ENCODE measurements around the gene STX2.

The STX2 gene

DNA sequence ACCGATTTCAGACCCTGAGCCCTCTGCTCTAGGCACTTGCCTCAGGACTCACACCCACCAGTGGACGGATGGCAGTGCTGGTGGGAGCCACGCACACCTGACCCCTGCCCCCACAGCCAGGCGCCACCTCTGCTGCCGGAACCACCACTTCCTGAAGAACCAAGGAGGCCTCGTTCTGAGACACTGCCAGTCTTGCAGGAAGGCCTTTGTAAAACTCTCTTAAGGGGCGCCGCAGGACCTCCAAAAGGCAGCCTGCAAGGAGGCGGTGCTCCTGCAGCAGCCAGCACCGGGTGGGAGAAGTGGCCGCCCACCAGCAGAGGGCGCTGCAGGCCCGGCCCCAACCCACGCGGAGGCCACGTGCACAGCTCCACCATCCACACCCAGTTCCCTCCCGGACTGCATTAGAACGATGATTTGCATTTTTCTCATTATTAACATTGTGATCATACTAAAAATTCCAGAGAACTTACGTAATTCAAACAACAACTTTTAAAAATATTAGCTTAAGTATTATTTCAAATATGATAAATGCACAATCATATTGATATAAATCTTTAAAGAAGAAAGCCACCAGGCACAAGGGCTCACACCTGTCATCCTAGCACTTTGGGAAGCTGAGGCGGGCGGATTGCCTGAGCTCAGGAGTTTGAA lies 12.8 kb downstream of the STX2 start:
- no peak overlapping the region for H3K27ac ChIP-seq (ENCODE audit: low read length)
- H3K4me3 ChIP-seq (ENCODE audit: low read length), result no peak overlapping the region
- H3K9me3 ChIP-seq (ENCODE audit: insufficient read depth, low read depth, low read length), result no peaks in the 10 kb centered on the region
- H3K9ac ChIP-seq (ENCODE audit: low read depth, low read length), result no peak overlapping the region
- H3K4me1 ChIP-seq (ENCODE audit: insufficient read depth, low read length), result peaks cover 18% of the 10 kb centered on the region; the same call in 1 of the 2 replicates
- H3K36me3 ChIP-seq (ENCODE audit: insufficient read depth, low read depth, low read length), result peaks cover 25% of the 10 kb centered on the region
- no peaks in the 10 kb centered on the region for H3K27me3 ChIP-seq (ENCODE audit: insufficient read depth, low read length)

DNA sequence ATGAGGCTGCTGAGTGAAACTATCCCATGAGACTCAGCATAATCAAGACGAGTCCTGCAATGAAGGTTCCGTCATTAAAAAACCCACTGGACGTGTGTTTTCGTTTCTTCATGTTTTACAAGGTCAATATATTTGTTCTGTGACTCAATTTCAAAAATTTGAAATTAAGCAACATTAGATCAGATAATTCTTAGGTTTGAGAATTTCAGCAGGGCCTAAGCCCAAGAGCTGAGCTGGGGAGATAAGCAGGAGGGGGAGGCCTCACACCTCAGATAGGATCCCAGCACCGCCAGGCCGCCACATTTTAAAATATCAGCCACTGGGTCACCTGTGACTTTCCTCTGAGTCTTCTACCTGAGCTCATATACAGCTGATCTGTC lies 13.3 kb downstream of the STX2 start:
- Histone ChIP-seq H3K4me3 (ENCODE audit: low read length) (no peak overlapping the region), H3K36me3 (ENCODE audit: insufficient read depth, low read depth, low read length) (peaks cover 27% of the 10 kb centered on the region), H3K9ac (ENCODE audit: low read depth, low read length) (no peak overlapping the region), H3K27me3 (ENCODE audit: insufficient read depth, low read length) (no peaks in the 10 kb centered on the region), H3K4me1 (ENCODE audit: insufficient read depth, low read length) (peaks cover 15% of the 10 kb centered on the region; the same call in 1 of the 2 replicates), H3K9me3 (ENCODE audit: insufficient read depth, low read depth, low read length) (no peaks in the 10 kb centered on the region), H3K27ac (ENCODE audit: low read length) (no peak overlapping the region)

DNA sequence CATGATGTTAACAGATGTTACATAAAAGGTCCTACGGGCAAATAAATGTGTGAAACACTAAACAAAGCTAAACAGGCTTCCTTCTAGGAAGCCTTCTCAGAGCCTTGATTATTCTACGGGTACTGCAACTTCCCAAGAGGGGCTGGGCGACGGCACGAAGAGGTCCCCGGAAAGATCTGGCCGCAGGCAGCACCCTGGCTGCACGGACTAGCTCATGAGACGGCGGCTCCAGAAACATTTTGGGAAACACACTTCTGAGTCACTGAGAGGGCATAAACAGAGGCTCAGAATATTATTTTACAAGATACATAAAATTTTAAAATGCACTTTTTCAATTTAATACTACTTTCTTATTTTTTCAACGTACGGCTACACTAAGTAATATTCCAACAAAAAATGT lies 19.4 kb downstream of the STX2 start:
- Histone ChIP-seq H3K27me3 (ENCODE audit: insufficient read depth, low read length) (no peaks in the 10 kb centered on the region), H3K9me3 (ENCODE audit: insufficient read depth, low read depth, low read length) (no peaks in the 10 kb centered on the region), H3K9ac (ENCODE audit: low read depth, low read length) (no peak overlapping the region), H3K4me3 (ENCODE audit: low read length) (no peak overlapping the region), H3K36me3 (ENCODE audit: insufficient read depth, low read depth, low read length) (peaks cover 26% of the 10 kb centered on the region), H3K27ac (ENCODE audit: low read length) (no peak overlapping the region), H3K4me1 (ENCODE audit: insufficient read depth, low read length) (peaks cover 14% of the 10 kb centered on the region; the same call in 1 of the 2 replicates)

DNA sequence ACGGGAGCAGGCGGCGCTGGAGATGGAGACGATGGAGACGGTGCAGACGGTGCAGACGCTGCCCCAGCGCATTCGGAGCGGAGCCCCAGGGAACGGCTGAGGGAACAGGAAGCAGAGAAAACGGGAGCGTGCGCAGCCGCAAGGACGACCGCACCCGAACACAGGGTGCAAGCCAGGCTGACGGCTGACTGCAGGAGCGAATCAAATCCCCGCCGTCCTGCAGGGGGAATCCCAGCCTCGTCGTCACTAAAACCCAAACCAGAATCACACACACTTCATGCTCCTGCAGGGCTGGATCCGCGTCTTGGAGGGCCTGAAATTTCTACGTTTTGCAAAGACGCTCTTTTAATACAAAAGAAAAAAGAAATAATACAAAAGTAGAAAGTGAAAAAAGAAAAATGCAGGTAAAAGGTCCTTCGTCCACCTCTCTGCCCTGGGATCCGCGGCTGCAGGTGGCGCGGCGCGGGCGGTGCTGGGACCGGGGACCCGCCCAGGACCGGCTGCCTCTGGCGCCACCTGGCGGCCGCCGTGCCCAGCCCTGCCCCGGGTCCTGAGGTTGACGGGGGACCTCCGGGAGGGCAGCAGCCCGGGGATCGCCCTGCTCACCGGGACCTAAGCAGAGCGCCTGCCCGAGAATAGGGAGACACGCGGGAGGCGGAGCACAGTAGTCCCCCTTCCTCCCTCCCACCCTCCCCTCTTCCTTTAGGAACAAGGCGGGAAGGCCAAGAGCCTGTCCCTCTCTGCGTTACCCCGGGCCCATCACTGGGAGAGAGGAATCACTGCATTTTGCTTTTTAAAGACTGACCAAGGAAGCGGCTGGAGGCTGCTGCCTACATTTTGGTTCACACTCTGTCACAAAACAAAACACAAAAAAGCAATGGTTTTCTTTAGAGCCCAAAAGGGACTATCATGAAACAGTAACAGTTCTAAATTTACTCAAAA lies 20.1 kb downstream of the STX2 start:
- Histone ChIP-seq H3K4me1 (ENCODE audit: insufficient read depth, low read length) (peaks cover 14% of the 10 kb centered on the region; the same call in 1 of the 2 replicates), H3K4me3 (ENCODE audit: low read length) (peak overlapping the region; percentile 27; the same call in 1 of the 2 replicates), H3K9me3 (ENCODE audit: insufficient read depth, low read depth, low read length) (no peaks in the 10 kb centered on the region), H3K27me3 (ENCODE audit: insufficient read depth, low read length) (no peaks in the 10 kb centered on the region), H3K36me3 (ENCODE audit: insufficient read depth, low read depth, low read length) (peaks cover 21% of the 10 kb centered on the region), H3K9ac (ENCODE audit: low read depth, low read length) (no peak overlapping the region), H3K27ac (ENCODE audit: low read length) (no peak overlapping the region)

DNA sequence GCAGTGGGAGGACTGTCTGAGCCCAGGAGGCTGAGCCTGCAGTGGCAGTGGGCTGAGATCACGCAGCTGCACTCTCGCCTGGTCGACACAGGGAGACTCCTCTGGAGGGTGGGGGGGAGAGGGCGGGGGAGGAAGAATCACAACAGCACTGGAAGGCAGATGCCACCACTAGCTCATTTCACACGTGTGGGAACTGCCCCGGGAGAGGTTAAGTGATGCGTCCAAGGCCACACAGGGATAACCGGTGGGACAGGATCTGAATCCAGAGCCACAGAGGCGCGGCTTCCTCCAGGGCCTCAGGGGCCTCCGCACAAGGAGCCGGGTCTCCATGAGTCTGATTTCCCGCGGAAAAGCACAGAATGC lies 20.8 kb downstream of the STX2 start:
- H3K27ac ChIP-seq (ENCODE audit: low read length), result no peak overlapping the region
- peaks cover 14% of the 10 kb centered on the region; the same call in 1 of the 2 replicates for H3K4me1 ChIP-seq (ENCODE audit: insufficient read depth, low read length)
- H3K9me3 ChIP-seq (ENCODE audit: insufficient read depth, low read depth, low read length), result no peaks in the 10 kb centered on the region
- no peak overlapping the region for H3K4me3 ChIP-seq (ENCODE audit: low read length)
- no peaks in the 10 kb centered on the region for H3K27me3 ChIP-seq (ENCODE audit: insufficient read depth, low read length)
- no peak overlapping the region for H3K9ac ChIP-seq (ENCODE audit: low read depth, low read length)
- H3K36me3 ChIP-seq (ENCODE audit: insufficient read depth, low read depth, low read length), result peaks cover 15% of the 10 kb centered on the region; the same call in 1 of the 2 replicates

DNA sequence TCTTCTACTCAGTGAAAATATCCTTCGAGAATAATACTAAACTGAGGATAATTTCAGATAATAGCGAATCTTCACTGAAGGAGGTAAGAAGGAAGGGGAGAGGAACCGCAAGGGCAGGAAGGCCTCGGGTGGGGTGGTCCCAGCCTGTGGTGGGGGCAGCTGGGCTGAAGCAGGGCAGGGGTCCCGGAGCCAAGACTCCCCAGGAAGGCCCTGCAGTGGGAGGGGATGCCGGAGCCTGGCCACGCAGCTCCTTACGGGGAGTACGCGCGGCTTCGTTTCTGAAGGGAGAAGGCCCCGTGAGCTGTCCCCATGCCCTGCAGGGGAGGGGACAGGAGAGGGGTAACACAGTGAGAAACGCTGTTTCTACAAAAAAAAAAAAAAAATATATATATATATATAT lies 21.2 kb downstream of the STX2 start:
- H3K4me3 ChIP-seq (ENCODE audit: low read length), result no peak overlapping the region
- H3K27ac ChIP-seq (ENCODE audit: low read length), result no peak overlapping the region
- H3K4me1 ChIP-seq (ENCODE audit: insufficient read depth, low read length), result peaks cover 17% of the 10 kb centered on the region; the same call in 1 of the 2 replicates

DNA sequence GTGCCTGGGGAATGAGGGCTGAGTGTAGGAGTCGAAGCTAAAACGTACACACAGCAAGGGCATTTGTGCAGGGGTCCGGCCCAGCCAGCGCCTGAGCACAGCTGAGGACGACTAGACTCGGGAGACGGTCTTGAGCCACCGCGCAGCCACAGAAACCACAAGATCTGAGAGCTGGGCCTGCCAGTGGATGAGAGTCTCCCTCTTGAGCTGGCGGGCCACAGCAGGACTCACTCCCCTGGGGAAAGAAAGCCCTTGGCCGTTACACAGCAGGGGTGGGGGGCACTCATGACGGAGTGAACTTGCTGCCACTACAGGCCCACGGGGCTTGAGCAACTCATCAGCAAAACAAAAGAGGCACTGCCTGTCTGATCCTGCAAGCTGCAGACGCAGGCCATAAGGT lies 23.0 kb downstream of the STX2 start:
- Histone ChIP-seq H3K9ac (ENCODE audit: low read depth, low read length) (no peak overlapping the region), H3K36me3 (ENCODE audit: insufficient read depth, low read depth, low read length) (0 out of 2 replicates have a peak, but pooled peaks cover 12% of the 10 kb centered on the region), H3K4me3 (ENCODE audit: low read length) (no peak overlapping the region), H3K27me3 (ENCODE audit: insufficient read depth, low read length) (no peaks in the 10 kb centered on the region), H3K4me1 (ENCODE audit: insufficient read depth, low read length) (peaks cover 25% of the 10 kb centered on the region; the same call in 1 of the 2 replicates), H3K9me3 (ENCODE audit: insufficient read depth, low read depth, low read length) (no peaks in the 10 kb centered on the region), H3K27ac (ENCODE audit: low read length) (no peak overlapping the region)

More for the DNA sequence above, 21.2 kb downstream of the STX2 start:
- H3K9me3 ChIP-seq (ENCODE audit: insufficient read depth, low read depth, low read length), result no peaks in the 10 kb centered on the region
- no peak overlapping the region for H3K9ac ChIP-seq (ENCODE audit: low read depth, low read length)
- H3K27me3 ChIP-seq (ENCODE audit: insufficient read depth, low read length), result no peaks in the 10 kb centered on the region
- H3K36me3 ChIP-seq (ENCODE audit: insufficient read depth, low read depth, low read length), result peaks cover 10% of the 10 kb centered on the region; the same call in 1 of the 2 replicates

DNA sequence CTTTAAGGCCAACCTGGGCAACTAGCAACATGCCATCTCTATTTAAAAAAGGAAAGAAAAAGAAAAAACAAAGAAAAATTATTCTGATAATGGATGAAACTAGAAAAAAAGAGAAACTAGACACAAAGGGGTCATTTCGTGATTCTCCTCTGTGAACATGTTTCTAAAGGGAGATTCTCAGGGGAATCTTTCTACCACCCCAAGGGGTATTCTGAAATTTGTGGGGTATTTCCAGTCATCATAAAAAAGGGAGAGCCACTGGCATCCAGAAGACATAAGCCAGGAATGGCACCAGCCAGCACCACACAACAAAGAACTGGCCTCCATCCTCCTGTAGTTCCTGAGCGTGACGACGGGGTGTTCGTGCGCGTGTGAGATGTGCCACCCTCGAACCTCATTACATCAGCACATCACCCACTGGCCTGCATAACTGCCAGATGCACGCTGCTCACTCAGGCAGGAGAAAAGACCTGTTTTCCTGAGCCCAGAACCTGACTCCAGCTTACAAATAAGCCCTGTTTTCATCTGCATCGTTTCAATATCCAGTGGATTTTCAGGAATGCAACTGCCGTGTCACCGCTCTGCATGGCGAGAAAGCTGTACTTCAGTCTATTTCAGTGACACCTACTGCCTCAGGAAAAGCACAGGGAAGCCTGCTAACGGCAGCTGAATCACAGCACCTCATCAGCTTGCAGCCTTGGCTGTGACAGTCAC lies 23.9 kb downstream of the STX2 start:
- no peak overlapping the region for H3K9ac ChIP-seq (ENCODE audit: low read depth, low read length)
- H3K9me3 ChIP-seq (ENCODE audit: insufficient read depth, low read depth, low read length), result no peaks in the 10 kb centered on the region
- H3K4me1 ChIP-seq (ENCODE audit: insufficient read depth, low read length), result peaks cover 25% of the 10 kb centered on the region; the same call in 1 of the 2 replicates
- H3K36me3 ChIP-seq (ENCODE audit: insufficient read depth, low read depth, low read length), result peaks cover 14% of the 10 kb centered on the region
- no peak overlapping the region for H3K27ac ChIP-seq (ENCODE audit: low read length)
- H3K4me3 ChIP-seq (ENCODE audit: low read length), result no peak overlapping the region
- no peaks in the 10 kb centered on the region for H3K27me3 ChIP-seq (ENCODE audit: insufficient read depth, low read length)

DNA sequence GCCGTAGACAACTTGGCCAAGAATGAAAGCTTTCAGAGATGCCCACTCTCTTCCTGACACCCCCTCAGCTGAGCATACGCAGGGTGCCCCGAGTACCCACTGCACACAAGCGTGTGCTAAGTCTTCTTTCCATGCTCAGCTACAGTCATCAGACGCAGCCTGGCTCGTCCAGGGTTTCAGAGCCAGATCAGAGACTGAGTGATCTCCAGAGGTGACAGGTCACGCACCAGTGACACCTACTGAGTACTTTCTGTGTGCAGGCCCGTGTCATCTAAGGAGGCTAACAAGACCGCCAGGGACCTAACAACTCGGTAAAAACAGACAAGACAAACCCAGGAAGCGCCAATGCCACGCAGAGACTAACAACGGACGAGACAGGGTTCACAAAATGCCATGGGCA lies 25.1 kb downstream of the STX2 start:
- Histone ChIP-seq H3K27me3 (ENCODE audit: insufficient read depth, low read length) (no peaks in the 10 kb centered on the region), H3K27ac (ENCODE audit: low read length) (no peak overlapping the region), H3K9ac (ENCODE audit: low read depth, low read length) (no peak overlapping the region), H3K36me3 (ENCODE audit: insufficient read depth, low read depth, low read length) (peaks cover 16% of the 10 kb centered on the region), H3K9me3 (ENCODE audit: insufficient read depth, low read depth, low read length) (no peaks in the 10 kb centered on the region), H3K4me1 (ENCODE audit: insufficient read depth, low read length) (peaks cover 21% of the 10 kb centered on the region; the same call in 1 of the 2 replicates), H3K4me3 (ENCODE audit: low read length) (no peak overlapping the region)

DNA sequence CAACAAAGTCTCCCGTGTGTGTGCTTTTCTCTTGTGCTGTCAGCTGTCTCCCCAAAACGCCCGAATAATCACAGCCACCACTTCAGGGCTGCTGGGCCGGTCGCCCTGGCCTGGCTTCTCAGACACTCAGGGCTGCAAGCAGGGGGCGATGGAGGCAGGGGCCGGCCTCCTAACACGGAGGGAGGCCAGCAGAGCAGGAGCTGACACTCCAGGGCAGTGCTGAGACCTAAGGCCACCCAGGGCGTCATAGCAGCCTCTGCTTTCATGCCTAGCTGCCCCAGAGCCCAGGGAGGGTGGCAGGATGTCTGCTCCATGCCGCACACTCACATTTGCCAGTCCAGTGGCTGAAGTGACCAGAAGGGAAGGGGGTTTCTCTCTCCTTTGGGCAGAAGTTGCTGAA lies 25.6 kb downstream of the STX2 start:
- no peak overlapping the region for H3K9ac ChIP-seq (ENCODE audit: low read depth, low read length)
- H3K4me1 ChIP-seq (ENCODE audit: insufficient read depth, low read length), result peaks cover 21% of the 10 kb centered on the region; the same call in 1 of the 2 replicates

DNA sequence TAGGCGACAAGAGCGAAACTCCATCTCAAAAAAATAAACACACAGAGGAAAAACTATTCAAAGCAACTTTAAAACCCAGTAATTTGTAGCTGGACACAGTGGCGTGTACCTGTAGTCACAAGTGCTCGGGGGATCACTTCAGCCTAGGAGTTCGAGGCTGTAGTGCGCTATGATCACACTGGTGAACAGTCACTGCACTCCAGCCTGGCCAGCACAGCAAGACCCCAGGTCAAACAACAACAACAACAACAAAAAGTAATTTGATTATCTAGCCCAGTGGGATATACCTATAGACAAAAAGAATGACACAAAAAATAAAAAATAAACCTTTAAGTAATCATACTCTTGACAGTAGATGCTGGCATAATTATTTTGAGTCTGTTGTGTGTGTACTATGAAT lies 29.3 kb downstream of the STX2 start:
- no peak overlapping the region for H3K27ac ChIP-seq (ENCODE audit: low read length)
- H3K4me1 ChIP-seq (ENCODE audit: insufficient read depth, low read length), result peaks cover 11% of the 10 kb centered on the region; the same call in 1 of the 2 replicates
- no peak overlapping the region for H3K9ac ChIP-seq (ENCODE audit: low read depth, low read length)
- H3K27me3 ChIP-seq (ENCODE audit: insufficient read depth, low read length), result no peaks in the 10 kb centered on the region
- no peak overlapping the region for H3K4me3 ChIP-seq (ENCODE audit: low read length)
- no peaks in the 10 kb centered on the region for H3K9me3 ChIP-seq (ENCODE audit: insufficient read depth, low read depth, low read length)
- H3K36me3 ChIP-seq (ENCODE audit: insufficient read depth, low read depth, low read length), result peaks cover 46% of the 10 kb centered on the region

More for the DNA sequence above, 25.6 kb downstream of the STX2 start:
- Histone ChIP-seq H3K27me3 (ENCODE audit: insufficient read depth, low read length) (no peaks in the 10 kb centered on the region), H3K4me3 (ENCODE audit: low read length) (no peak overlapping the region), H3K9me3 (ENCODE audit: insufficient read depth, low read depth, low read length) (no peaks in the 10 kb centered on the region), H3K27ac (ENCODE audit: low read length) (peak overlapping the region; percentile 39), H3K36me3 (ENCODE audit: insufficient read depth, low read depth, low read length) (peaks cover 18% of the 10 kb centered on the region)
